ENCODE measurements around the gene COL4A4. TPM values are rescaled to one million over a fixed set of nuclear protein-coding genes. Genes with fewer than 3 reads are reported as not detected.

Gene COL4A4
- total and polyA plus RNA-seq, 5 donors from 2014 or later, result 0.02 to 0.13 (median 0.06) TPM; not detected in 2

- H3K9me3 Mint-ChIP-seq, result peaks cover 0 to 3% (median under 1%) of the 10 kb centered on the region in 7 donors
These were observed 8.8 kb downstream of the COL4A4 start for GRCh38 chr2:227154986-227155774.

DNA sequence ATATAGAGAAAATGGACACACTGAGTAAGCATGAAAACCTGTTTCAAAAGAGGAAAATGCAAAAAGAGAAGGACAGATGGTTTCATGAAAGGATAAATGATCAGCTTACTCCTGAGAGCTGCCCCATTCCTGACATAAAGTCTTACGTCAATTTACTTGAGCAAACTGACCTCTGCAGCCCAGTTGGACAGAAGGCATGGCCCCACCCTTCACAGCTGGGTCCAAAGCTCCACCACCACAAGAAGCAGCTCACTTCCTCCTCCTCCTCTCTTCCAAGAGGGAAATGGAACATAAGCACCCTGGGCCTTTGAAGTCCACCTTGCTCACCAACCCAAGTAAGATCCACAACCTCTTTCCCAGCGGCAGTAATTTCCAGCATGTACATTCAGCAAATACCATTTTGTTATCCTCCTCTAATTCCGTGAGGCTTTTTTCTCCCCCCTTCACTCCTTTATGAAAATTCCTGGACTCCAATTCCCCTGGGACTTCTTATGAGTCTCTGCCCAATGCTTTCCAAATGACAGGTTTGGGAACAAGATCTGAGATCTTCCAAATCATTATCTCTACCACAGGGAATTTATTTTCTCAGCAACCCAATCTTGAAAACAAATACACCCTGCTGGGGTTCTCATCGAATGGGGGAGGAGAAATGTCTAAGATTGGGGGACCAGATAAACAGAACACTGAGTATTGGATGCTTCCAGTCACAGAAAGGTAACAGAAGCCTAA is 10.1 kb downstream of the COL4A4 start:
- Histone ChIP-seq H3K27me3 (ENCODE audit: control insufficient read depth, insufficient read depth, low read length) (peaks cover 3% of the 10 kb centered on the region), H3K36me3 (ENCODE audit: control insufficient read depth, insufficient read depth, low read length) (no peaks in the 10 kb centered on the region), H3K9me3 (ENCODE audit: control insufficient read depth in 2 of 2, low read length in 2 of 2) (no peaks in the 10 kb centered on the region), H3K27ac (ENCODE audit: insufficient read depth, low read length, poor library complexity, severe bottlenecking) (no peak overlapping the region), H3K4me3 (ENCODE audit: low read depth, low read length) (no peak overlapping the region), H3K4me1 (ENCODE audit: control insufficient read depth, insufficient read depth, low read length, poor library complexity, severe bottlenecking) (no peaks in the 10 kb centered on the region)
- DNase-seq, result no peak
- Mint-ChIP-seq H3K27me3 (peaks cover 7% of the 10 kb centered on the region), H3K4me3 (no peak overlapping the region), H3K4me1 (no peaks in the 10 kb centered on the region), H3K27ac (peak overlapping the region in 1 of 3 donors; percentile 2), H3K9me3 (peaks cover 0 to 5% (median 0%) of the 10 kb centered on the region in 7 donors), H3K36me3 (no peaks in the 10 kb centered on the region)
- no peak for ATAC-seq (ENCODE audit: low read depth in 2 of 2)

More at GRCh38 chr2:227154986-227155774, 8.8 kb downstream of the COL4A4 start:
- Histone ChIP-seq H3K4me1 (ENCODE audit: control insufficient read depth, insufficient read depth, low read length, poor library complexity, severe bottlenecking) (no peaks in the 10 kb centered on the region), H3K9me3 (ENCODE audit: control insufficient read depth in 2 of 2, low read length in 2 of 2) (no peaks in the 10 kb centered on the region), H3K36me3 (ENCODE audit: control insufficient read depth, insufficient read depth, low read length) (no peaks in the 10 kb centered on the region), H3K27me3 (ENCODE audit: control insufficient read depth, insufficient read depth, low read length) (peaks cover 5% of the 10 kb centered on the region), H3K4me3 (ENCODE audit: low read depth, low read length) (no peak overlapping the region), H3K27ac (ENCODE audit: insufficient read depth, low read length, poor library complexity, severe bottlenecking) (no peak overlapping the region)
- Mint-ChIP-seq H3K4me3 (no peak overlapping the region), H3K4me1 (no peaks in the 10 kb centered on the region), H3K27me3 (peaks cover 18% of the 10 kb centered on the region), H3K36me3 (no peaks in the 10 kb centered on the region), H3K27ac (no peak overlapping the region)
- no peak for DNase-seq
- ATAC-seq (ENCODE audit: low read depth in 2 of 2), result no peak

GRCh38 chr2:227153307-227153706 is 10.7 kb downstream of the COL4A4 start:
- no peaks in the 10 kb centered on the region for H3K4me1 ChIP-seq (ENCODE audit: control insufficient read depth, insufficient read depth, low read length, poor library complexity, severe bottlenecking)
- no peaks in the 10 kb centered on the region for H3K9me3 ChIP-seq (ENCODE audit: control insufficient read depth in 2 of 2, low read length in 2 of 2)
- H3K27me3 ChIP-seq (ENCODE audit: control insufficient read depth, insufficient read depth, low read length), result peaks cover 3% of the 10 kb centered on the region
- no peaks in the 10 kb centered on the region for H3K36me3 Mint-ChIP-seq
- no peak overlapping the region for H3K27ac Mint-ChIP-seq
- peaks cover 5% of the 10 kb centered on the region for H3K27me3 Mint-ChIP-seq
- H3K4me3 ChIP-seq (ENCODE audit: low read depth, low read length), result no peak overlapping the region
- peaks cover 0 to 5% (median 0%) of the 10 kb centered on the region in 7 donors for H3K9me3 Mint-ChIP-seq
- DNase-seq, result no peak
- H3K4me1 Mint-ChIP-seq, result no peaks in the 10 kb centered on the region
- H3K4me3 Mint-ChIP-seq, result no peak overlapping the region
- no peak overlapping the region for H3K27ac ChIP-seq (ENCODE audit: insufficient read depth, low read length, poor library complexity, severe bottlenecking)
- no peaks in the 10 kb centered on the region for H3K36me3 ChIP-seq (ENCODE audit: control insufficient read depth, insufficient read depth, low read length)
- no peak for ATAC-seq (ENCODE audit: low read depth in 2 of 2)

- no peaks in the 10 kb centered on the region for H3K36me3 Mint-ChIP-seq
- peaks cover 3% of the 10 kb centered on the region for H3K27me3 ChIP-seq (ENCODE audit: control insufficient read depth, insufficient read depth, low read length)
- H3K27ac Mint-ChIP-seq, result no peak overlapping the region
- H3K4me1 ChIP-seq (ENCODE audit: control insufficient read depth, insufficient read depth, low read length, poor library complexity, severe bottlenecking), result no peaks in the 10 kb centered on the region
- H3K4me1 Mint-ChIP-seq, result no peaks in the 10 kb centered on the region
- DNase-seq (no peak), ATAC-seq (ENCODE audit: low read depth in 2 of 2) (no peak)
- no peak overlapping the region for H3K4me3 Mint-ChIP-seq
- H3K27me3 Mint-ChIP-seq, result peaks cover 5% of the 10 kb centered on the region
- H3K9me3 ChIP-seq (ENCODE audit: control insufficient read depth in 2 of 2, low read length in 2 of 2), result peaks cover 3 to 4% of the 10 kb centered on the region in 2 experiments
- H3K9me3 Mint-ChIP-seq, result peaks cover 0 to 5% (median 3%) of the 10 kb centered on the region in 7 donors
- H3K36me3 ChIP-seq (ENCODE audit: control insufficient read depth, insufficient read depth, low read length), result no peaks in the 10 kb centered on the region
- H3K4me3 ChIP-seq (ENCODE audit: low read depth, low read length), result no peak overlapping the region
- no peak overlapping the region for H3K27ac ChIP-seq (ENCODE audit: insufficient read depth, low read length, poor library complexity, severe bottlenecking)
These were observed 11.8 kb downstream of the COL4A4 start for GRCh38 chr2:227152093-227152766.

- DNase-seq (no peak), ATAC-seq (ENCODE audit: low read depth in 2 of 2) (no peak)
- H3K9me3 ChIP-seq (ENCODE audit: control insufficient read depth in 2 of 2, low read length in 2 of 2), result peaks cover 3 to 4% of the 10 kb centered on the region in 2 experiments
- H3K36me3 ChIP-seq (ENCODE audit: control insufficient read depth, insufficient read depth, low read length), result no peaks in the 10 kb centered on the region
- H3K9me3 Mint-ChIP-seq, result peaks cover 0 to 5% (median 3%) of the 10 kb centered on the region in 7 donors
- H3K36me3 Mint-ChIP-seq, result no peaks in the 10 kb centered on the region
- no peak overlapping the region for H3K27ac Mint-ChIP-seq
- H3K4me3 ChIP-seq (ENCODE audit: low read depth, low read length), result no peak overlapping the region
- H3K27ac ChIP-seq (ENCODE audit: insufficient read depth, low read length, poor library complexity, severe bottlenecking), result no peak overlapping the region
- no peaks in the 10 kb centered on the region for H3K4me1 ChIP-seq (ENCODE audit: control insufficient read depth, insufficient read depth, low read length, poor library complexity, severe bottlenecking)
- no peak overlapping the region for H3K4me3 Mint-ChIP-seq
- no peaks in the 10 kb centered on the region for H3K4me1 Mint-ChIP-seq
- peaks cover 3% of the 10 kb centered on the region for H3K27me3 ChIP-seq (ENCODE audit: control insufficient read depth, insufficient read depth, low read length)
- H3K27me3 Mint-ChIP-seq, result peaks cover 6% of the 10 kb centered on the region
These were observed 13.6 kb downstream of the COL4A4 start for GRCh38 chr2:227150222-227150936.

DNA sequence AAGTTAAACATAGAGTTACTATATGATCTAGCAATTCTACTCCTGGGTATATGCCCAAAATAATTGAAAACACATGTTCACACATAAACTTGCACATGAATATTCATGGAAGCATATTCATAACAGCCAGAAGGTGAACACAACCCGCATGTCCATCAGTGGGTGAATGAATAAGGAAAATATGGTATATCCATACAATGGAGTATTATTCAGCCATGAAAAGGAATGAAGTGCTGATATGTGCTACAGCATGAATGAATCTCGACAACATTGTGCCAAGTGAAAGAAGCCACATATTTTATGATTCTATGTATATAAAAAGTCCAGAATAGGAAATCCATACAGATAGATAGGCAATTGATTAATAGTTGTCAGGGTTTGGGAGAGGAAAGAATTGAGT is 15.9 kb downstream of the COL4A4 start:
- Mint-ChIP-seq H3K27ac (no peak overlapping the region), H3K4me1 (no peaks in the 10 kb centered on the region), H3K27me3 (peaks cover 6% of the 10 kb centered on the region), H3K36me3 (no peaks in the 10 kb centered on the region), H3K9me3 (peaks cover 0 to 5% (median 3%) of the 10 kb centered on the region in 7 donors), H3K4me3 (no peak overlapping the region)
- H3K27me3 ChIP-seq (ENCODE audit: control insufficient read depth, insufficient read depth, low read length), result no peaks in the 10 kb centered on the region
- H3K4me1 ChIP-seq (ENCODE audit: control insufficient read depth, insufficient read depth, low read length, poor library complexity, severe bottlenecking), result no peaks in the 10 kb centered on the region
- no peak for DNase-seq
- H3K9me3 ChIP-seq (ENCODE audit: control insufficient read depth in 2 of 2, low read length in 2 of 2), result peaks cover 3 to 4% of the 10 kb centered on the region in 2 experiments
- H3K4me3 ChIP-seq (ENCODE audit: low read depth, low read length), result no peak overlapping the region
- no peaks in the 10 kb centered on the region for H3K36me3 ChIP-seq (ENCODE audit: control insufficient read depth, insufficient read depth, low read length)
- ATAC-seq (ENCODE audit: low read depth in 2 of 2), result no peak
- no peak overlapping the region for H3K27ac ChIP-seq (ENCODE audit: insufficient read depth, low read length, poor library complexity, severe bottlenecking)

- ATAC-seq (ENCODE audit: low read depth in 2 of 2), result no peak
- no peaks in the 10 kb centered on the region for H3K36me3 Mint-ChIP-seq
- H3K27ac Mint-ChIP-seq, result no peak overlapping the region
These were observed 17.0 kb downstream of the COL4A4 start for GRCh38 chr2:227147023-227147422.

More at GRCh38 chr2:227147023-227147422, 17.0 kb downstream of the COL4A4 start:
- Histone ChIP-seq H3K36me3 (ENCODE audit: control insufficient read depth, insufficient read depth, low read length) (no peaks in the 10 kb centered on the region), H3K27me3 (ENCODE audit: control insufficient read depth, insufficient read depth, low read length) (no peaks in the 10 kb centered on the region), H3K27ac (ENCODE audit: insufficient read depth, low read length, poor library complexity, severe bottlenecking) (no peak overlapping the region), H3K4me3 (ENCODE audit: low read depth, low read length) (no peak overlapping the region), H3K9me3 (ENCODE audit: control insufficient read depth in 2 of 2, low read length in 2 of 2) (peaks cover 3 to 4% of the 10 kb centered on the region in 2 experiments), H3K4me1 (ENCODE audit: control insufficient read depth, insufficient read depth, low read length, poor library complexity, severe bottlenecking) (no peaks in the 10 kb centered on the region)
- peaks cover 0 to 5% (median 3%) of the 10 kb centered on the region in 7 donors for H3K9me3 Mint-ChIP-seq
- no peak overlapping the region for H3K4me3 Mint-ChIP-seq
- H3K4me1 Mint-ChIP-seq, result no peaks in the 10 kb centered on the region
- H3K27me3 Mint-ChIP-seq, result peaks cover 6% of the 10 kb centered on the region
- DNase-seq, result no peak
